SH-SY5Y (cell line): ENCODE results near the gene BMP4.

ENCODE experiments used
- GATA2 ChIP-seq: IDR thresholded peaks from 2 replicates; pipeline ENCODE4 v1.6.1; 2011; ENCODE audit warnings: mild to moderate bottlenecking, low read depth, low read length
- GATA3 ChIP-seq: IDR thresholded peaks from 2 replicates; pipeline ENCODE4 v1.6.1; 2011; ENCODE audit warnings: low read depth, mild to moderate bottlenecking, low read length, moderate library complexity

Gene BMP4

GRCh38 chr14:53978194-53978593 is 21.6 kb upstream of the BMP4 start:
- no peak for TF ChIP-seq GATA2
- TF ChIP-seq GATA3 = no peak

DNA sequence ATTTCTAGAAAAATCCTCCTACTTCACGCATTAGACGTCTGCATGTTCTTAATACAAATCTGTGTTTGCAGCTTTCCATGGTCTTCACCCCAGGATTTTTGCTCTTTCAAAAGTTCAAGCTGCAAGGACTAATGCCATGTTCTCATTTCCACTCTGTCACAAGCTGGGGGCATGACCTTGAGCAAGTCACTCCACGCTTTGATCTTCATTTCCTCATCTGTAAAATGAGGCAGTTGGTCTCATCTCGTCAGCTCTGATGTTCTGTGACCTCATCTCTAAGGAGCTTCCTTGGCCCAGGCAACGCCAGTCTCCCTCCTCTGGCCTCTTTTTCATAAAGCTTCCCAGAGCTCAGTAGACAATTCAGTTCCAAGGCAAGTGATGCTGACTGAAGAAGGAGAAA is 18.8 kb upstream of the BMP4 start:
- TF ChIP-seq GATA3 (no peak), GATA2 (no peak)

DNA sequence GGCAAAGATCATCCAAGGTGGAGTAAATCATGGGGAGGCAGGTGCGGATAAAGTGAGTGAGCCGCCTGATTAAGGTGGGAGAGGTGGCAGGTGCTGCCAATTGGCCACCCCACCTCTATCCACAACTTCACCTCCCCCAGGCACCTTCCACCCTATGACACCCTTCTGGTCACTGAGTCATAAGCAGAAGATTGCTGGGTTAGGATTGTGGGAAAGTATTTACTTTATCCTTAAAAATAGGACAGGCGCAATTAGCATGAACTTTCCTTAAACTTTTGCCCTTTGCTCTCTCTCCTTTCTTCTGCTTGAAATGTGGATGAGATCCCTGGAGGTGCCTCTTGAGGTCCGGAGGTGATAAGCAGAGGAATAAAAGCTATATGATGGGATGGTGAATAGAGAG is 14.9 kb upstream of the BMP4 start:
- TF ChIP-seq GATA2 (no peak), GATA3 (no peak)

- TF ChIP-seq GATA3 (no peak), GATA2 (no peak)
These were observed 12.7 kb upstream of the BMP4 start for GRCh38 chr14:53969326-53969725.

DNA sequence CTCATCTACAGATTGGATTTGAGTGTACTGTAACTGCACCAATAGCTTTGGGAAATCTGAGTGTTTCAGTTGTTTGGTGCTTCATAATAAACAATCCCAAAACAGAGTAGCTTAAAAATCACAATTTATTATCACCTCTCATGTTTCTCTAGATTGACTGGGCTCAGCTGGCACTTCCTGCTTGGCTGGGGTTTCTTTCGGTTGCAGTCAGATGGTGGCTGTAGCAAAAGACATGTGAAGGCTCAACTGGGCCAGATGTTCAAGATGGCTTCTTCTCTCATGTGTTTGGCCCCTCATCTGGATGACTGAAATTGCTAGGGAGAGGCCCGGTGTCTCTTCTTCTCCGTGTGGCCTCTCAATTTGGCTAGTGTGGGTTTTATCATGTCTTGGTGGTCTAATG is 12.1 kb upstream of the BMP4 start:
- TF ChIP-seq GATA2 (no peak), GATA3 (no peak)

DNA sequence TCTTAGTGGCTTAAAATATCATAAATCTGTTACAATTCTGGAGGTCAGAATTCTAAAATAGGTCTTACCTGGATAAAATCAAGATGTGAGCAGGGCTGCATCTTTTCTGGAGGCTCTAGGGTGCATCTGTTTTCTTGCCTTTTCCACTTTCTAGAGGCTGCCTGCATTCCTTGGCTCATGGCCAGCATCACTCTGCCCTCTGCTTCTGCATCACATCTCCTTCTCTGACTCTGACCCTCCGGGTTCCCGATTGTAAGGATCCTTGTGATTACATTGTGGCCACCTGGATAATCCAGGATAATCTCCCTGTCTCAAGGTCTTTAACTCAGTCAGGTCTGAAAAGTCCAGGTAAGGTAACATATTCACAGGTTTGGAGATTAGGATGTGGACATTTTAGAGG is 11.0 kb upstream of the BMP4 start:
- TF ChIP-seq GATA3 (no peak), GATA2 (no peak)

GRCh38 chr14:53964249-53964648 is 7.6 kb upstream of the BMP4 start:
- TF ChIP-seq GATA3 (no peak), GATA2 (no peak)

GRCh38 chr14:53963320-53964227 is 6.9 kb upstream of the BMP4 start:
- no peak for TF ChIP-seq GATA2
- no peak for TF ChIP-seq GATA3

DNA sequence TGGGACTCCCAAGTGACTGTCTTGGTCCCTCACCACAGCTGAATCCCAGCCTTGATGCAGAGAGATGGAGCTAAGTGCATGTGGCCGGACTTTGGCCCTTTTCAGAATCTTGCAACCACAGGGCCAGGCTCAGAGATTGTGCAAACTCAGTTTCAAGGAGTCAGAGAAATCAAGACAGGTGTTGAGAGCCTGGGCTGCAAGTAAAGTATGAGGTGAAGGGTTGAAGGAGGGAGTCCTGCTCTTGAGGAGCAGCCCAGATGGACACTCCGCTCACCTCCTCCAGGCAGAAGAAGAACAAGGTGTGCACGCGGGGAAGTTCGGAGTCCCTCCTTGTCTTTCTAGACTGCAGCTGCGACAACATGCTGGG is 6.3 kb upstream of the BMP4 start:
- TF ChIP-seq GATA3 (no peak), GATA2 (no peak)

DNA sequence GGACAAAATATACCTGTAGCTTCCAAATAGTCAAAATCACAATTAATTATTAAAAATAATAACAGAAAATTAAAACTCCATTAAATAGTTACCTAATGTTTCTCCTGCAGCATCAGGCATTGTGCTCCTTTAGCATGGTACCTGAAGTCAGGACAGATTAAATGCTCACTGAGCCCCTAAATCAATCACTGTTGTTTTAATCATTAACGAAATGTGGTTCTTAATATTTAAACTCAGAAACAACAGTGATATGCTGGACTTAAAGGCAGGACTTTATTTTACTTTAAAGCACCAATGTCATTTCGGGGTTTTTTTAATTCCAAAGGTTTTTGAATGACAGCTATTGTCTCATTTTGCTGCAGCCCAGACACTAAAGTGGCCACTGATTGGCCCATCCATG is 2.0 kb upstream of the BMP4 start:
- no peak for TF ChIP-seq GATA2
- TF ChIP-seq GATA3 = no peak

- TF ChIP-seq GATA2 (no peak), GATA3 (no peak)
These were observed 1.1 kb upstream of the BMP4 start for GRCh38 chr14:53957739-53958138.

GRCh38 chr14:53955671-53956426 is 776 bp downstream of the BMP4 start:
- no peak for TF ChIP-seq GATA3
- TF ChIP-seq GATA2 = no peak

DNA sequence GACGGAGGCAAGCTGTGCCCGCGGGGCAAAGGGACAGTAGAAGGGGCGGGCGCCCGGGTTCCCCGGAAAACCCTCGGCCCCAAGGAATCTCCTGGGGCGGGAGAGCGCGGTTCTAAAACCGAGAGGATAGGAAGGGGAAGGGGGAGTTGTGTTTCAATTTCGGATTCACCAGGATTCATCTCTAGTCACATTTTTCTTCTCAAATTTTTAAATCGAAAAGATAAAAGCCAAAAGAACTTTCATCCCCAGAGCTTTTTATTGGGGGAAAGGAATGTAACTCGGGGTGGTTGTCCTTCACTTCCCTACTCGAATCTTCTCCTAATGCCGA is 1.4 kb downstream of the BMP4 start:
- TF ChIP-seq GATA2 = no peak
- TF ChIP-seq GATA3 = no peak

GRCh38 chr14:53954551-53955228 is 1.9 kb downstream of the BMP4 start:
- TF ChIP-seq GATA3 (no peak), GATA2 (no peak)
